Measurements from ENCODE around the gene CLEC1A.

The CLEC1A gene

GRCh38 chr12:10067264-10067663, 31.5 kb downstream of the CLEC1A start:
- TF ChIP-seq CTCF (conservative IDR thresholded peaks at IDR 0.05; ENCODE audit: low read length), result no peak
- H3K4me3 ChIP-seq (ENCODE audit: low read length), result no peak overlapping the region
- DNase-seq (ENCODE audit: low read depth), result no peak

- no peak for DNase-seq (ENCODE audit: low read depth)
- H3K4me3 ChIP-seq (ENCODE audit: low read length), result no peak overlapping the region
These were observed 33.5 kb downstream of the CLEC1A start for GRCh38 chr12:10065241-10065640.

GRCh38 chr12:10058387-10058786, 40.4 kb downstream of the CLEC1A start:
- no peak for DNase-seq (ENCODE audit: low read depth)
- no peak overlapping the region for H3K4me3 ChIP-seq (ENCODE audit: low read length)
- no peak for TF ChIP-seq CTCF (conservative IDR thresholded peaks at IDR 0.05; ENCODE audit: low read length)

More at GRCh38 chr12:10065241-10065640, 33.5 kb downstream of the CLEC1A start:
- TF ChIP-seq CTCF (conservative IDR thresholded peaks at IDR 0.05; ENCODE audit: low read length), result no peak

GRCh38 chr12:10052193-10052913, 46.4 kb downstream of the CLEC1A start:
- no peak for TF ChIP-seq CTCF (conservative IDR thresholded peaks at IDR 0.05; ENCODE audit: low read length)
- no peak for DNase-seq (ENCODE audit: low read depth)
- H3K4me3 ChIP-seq (ENCODE audit: low read length), result no peak overlapping the region

GRCh38 chr12:10048526-10048925, 50.3 kb downstream of the CLEC1A start:
- TF ChIP-seq CTCF (conservative IDR thresholded peaks at IDR 0.05; ENCODE audit: low read length), result no peak
- H3K4me3 ChIP-seq (ENCODE audit: low read length), result no peak overlapping the region
- DNase-seq (ENCODE audit: low read depth), result no peak

- no peak overlapping the region for H3K4me3 ChIP-seq (ENCODE audit: low read length)
- no peak for DNase-seq (ENCODE audit: low read depth)
- TF ChIP-seq CTCF (conservative IDR thresholded peaks at IDR 0.05; ENCODE audit: low read length), result no peak
These were observed 56.6 kb downstream of the CLEC1A start for GRCh38 chr12:10042167-10042566.

- no peak overlapping the region for H3K4me3 ChIP-seq (ENCODE audit: low read length)
- DNase-seq (ENCODE audit: low read depth), result peak; percentile 25
- peak; percentile 60 for TF ChIP-seq CTCF (conservative IDR thresholded peaks at IDR 0.05; ENCODE audit: low read length)
These were observed 64.8 kb downstream of the CLEC1A start for GRCh38 chr12:10033783-10034545.
